GM18499 (cell line): Measurements from ENCODE around the gene USO1.
A peak's percentile ranks its signal among the peaks of the same experiment; 100 is the strongest.
"Not testable (repeated sequence)": the region's sequence is repeated elsewhere in the genome, so short reads cannot be mapped to it uniquely, and the experiment has no call there.

ENCODE experiments used
- ATAC-seq: cut with Tn5 transposase; IDR thresholded peaks from one replicate; pipeline ENCODE4 v1.9.1; 2021; ENCODE audit warnings: moderate number of reproducible peaks; ENCODE audit not compliant: insufficient read depth, unreplicated experiment

USO1 gene, protein sequence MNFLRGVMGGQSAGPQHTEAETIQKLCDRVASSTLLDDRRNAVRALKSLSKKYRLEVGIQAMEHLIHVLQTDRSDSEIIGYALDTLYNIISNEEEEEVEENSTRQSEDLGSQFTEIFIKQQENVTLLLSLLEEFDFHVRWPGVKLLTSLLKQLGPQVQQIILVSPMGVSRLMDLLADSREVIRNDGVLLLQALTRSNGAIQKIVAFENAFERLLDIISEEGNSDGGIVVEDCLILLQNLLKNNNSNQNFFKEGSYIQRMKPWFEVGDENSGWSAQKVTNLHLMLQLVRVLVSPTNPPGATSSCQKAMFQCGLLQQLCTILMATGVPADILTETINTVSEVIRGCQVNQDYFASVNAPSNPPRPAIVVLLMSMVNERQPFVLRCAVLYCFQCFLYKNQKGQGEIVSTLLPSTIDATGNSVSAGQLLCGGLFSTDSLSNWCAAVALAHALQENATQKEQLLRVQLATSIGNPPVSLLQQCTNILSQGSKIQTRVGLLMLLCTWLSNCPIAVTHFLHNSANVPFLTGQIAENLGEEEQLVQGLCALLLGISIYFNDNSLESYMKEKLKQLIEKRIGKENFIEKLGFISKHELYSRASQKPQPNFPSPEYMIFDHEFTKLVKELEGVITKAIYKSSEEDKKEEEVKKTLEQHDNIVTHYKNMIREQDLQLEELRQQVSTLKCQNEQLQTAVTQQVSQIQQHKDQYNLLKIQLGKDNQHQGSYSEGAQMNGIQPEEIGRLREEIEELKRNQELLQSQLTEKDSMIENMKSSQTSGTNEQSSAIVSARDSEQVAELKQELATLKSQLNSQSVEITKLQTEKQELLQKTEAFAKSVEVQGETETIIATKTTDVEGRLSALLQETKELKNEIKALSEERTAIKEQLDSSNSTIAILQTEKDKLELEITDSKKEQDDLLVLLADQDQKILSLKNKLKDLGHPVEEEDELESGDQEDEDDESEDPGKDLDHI

DNA sequence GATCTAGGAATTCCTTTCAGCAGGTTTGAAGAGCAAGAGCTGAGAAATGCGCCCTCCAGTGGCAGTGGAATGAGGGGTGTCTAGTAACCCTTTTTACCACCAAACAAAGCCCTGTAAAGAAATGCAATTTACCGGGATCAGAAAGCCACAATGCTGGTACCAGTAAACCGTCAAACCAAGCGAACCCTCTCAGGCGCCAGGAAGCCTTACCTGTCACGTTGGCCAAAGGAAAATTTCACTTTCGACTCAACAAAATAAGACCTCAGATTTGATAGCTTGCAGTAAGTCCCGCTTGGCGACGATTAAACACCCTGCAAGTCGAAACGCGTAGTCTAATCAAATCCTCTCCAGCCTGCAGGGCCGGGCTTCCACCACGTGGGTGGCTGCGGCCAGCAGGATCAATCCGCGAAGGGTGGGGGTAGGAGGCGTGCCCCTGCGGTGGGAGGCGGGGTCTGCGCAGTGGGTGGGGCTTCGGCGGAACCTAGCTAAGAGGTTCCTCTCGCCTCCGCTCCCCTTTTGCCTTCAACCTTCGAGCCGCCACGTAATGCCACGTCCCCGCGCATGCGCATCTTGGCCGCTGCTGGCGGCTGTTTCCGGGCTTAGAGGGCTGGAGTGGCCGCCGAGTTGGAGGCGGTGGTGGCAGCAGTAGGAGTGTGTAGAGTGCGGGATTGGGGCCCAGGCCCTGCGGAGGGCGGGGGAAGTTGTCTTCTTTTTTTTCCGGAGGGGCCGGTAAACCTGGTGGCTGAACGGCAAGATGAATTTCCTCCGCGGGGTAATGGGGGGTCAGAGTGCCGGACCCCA, at the start of gene USO1:
USO1 (plus strand) TSS at position 512 of the 801 bp plus-strand sequence; CDS start at position 755, 243 bp downstream.
- ATAC-seq = peak; percentile 72

DNA sequence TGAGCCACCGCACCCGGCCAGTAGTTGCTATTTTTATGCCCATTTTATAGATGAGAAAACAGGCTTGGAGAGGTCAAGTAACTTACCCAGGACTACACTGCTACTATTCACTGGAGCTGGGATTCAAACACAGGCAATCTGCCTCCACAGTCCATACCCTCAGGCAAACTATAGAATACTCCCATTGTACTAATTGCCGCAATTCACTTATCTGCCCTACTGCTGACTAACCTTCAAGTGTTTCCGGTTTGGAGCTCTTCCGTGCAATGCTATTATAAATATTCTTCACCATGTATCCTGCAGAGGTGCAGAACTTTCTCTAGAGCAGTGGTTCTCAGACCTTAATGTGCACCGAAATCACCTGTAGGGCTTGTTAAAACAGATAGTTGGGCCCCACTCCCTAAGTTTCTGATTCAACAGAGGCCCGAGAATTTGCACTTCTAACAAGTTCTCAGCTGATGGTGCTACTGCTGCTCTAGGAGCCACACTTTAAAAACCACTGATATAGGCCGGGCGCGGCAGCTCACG, 49.3 kb upstream of the USO1 start:
- no peak for ATAC-seq

DNA sequence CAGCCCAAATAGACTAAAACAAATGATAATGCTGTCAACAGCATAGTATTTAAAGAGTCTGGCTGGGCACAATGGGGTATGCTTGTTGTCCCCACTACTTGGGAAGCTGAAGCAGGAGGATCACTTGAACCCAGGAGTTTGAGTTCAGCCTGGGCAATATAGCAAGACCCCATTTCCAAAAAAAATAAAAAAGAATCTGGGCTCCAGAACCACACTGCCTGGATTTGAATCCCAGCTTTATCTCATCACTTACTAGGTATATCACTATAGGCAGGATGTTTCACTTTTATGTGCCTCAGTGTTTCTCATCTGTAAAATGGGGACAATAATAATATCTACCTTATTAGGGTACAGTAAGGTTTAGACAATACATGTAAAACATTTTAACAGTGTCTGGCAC, 45.9 kb upstream of the USO1 start:
- no peak for ATAC-seq

DNA sequence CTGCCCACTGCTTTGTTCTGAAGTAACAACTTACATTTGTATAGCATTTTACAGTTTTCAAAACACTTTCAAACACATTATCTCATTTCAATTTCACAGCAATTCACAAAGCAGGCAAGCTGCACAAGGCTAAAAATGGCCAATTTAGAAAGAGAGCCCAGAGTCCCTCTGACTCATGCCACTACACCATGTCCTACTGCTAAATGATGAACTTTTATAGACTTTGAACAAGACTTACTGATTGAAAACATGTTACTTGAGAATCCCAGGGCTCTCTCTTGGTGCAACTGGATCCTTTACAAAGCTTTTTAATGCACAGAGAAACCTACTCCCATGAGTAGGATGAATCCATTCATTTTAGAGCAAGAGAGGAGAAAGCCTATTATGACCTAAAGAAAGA, 45.4 kb upstream of the USO1 start:
- ATAC-seq = no peak

DNA sequence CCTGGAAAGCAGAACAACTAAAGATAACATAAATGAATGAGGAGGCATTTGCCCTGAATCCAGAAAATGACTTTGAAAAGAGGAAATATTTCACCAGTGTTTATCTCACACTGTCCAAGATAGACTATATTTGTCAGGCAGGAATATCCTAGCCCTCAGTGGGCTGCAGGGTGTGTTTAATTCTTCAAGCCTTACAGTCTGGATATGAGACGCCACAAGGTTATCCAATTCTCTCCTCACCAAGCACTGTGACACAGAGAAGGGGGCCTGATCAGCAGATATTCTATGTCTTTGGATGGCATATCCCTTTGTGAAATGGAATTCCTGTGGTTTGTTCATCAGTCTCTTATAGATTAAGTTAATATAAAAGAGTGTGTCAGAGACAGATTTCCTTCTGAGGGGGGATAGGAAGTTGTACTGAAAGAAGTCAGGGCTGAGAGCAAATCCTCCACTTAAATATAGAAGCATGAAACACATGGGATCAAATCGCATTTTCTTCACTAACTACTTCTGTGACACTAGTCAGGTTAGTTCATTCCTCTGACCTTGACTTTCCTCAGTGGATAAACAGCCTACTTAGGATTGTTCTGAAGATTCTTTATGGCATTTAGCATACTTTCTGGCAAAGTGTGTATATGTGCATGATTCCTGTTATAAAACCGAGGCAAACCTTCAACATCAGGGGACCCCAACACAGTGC, 44.4 kb upstream of the USO1 start:
- no peak for ATAC-seq

DNA sequence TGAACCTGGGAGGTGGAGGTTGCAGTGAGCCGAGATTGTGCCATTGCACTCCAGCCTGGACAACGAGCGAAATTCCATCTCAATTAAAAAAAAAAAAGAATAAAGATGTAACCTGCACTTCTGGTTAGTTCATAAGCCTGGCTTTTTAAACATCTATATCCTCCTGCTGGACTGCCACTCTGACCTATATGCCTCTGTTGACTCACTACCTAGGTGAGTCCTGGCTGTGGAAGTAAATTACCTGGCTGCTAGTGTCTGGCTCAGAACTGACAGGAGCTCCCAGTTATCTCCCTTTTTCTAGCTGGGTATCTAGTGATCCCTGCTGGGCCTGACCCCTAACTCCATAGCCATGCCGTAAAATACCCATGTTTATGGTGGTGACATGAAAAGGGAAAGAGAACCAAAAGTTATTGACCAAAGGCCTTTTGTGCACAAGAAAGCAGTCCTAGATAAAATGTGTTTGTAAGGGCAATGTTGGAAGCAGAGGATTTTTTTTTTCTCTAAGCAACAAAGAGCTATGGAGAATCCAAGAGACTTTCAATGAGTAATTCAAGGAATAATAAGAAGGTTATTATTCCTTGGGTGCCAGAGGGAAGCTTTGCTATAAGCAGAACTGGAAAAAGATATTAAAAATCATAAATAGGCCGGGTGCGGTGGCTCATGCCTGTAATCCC, 40.8 kb upstream of the USO1 start:
- ATAC-seq = no peak

DNA sequence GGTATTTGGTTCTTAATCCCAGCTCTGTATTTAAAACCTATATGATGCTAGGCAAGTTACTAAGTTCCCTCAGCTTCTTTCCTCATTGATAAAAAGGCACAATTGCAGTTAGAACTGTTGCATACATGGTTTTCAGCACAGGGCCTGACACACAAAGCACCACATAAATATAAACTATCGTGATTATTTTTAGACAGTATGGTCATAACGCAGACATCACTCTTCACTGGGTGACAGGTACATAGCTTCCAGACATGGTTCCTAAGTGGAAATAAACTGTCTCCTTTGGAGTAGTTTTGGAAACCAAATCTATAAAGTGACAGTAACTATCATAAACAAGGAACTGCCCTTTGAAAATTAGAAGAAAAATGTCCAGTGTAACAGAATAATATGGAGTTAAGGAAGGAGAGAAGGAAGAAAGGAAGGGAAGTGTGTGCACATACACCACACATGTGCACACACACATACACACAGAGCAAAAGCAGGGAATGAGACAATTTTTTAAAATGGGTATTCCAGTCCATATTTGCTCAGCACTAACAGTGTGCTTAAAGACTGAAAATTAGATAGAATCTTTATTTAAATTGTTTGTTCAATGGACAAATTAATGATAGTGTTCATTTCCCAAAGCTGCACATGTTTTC, 38.7 kb upstream of the USO1 start:
- ATAC-seq = no peak

DNA sequence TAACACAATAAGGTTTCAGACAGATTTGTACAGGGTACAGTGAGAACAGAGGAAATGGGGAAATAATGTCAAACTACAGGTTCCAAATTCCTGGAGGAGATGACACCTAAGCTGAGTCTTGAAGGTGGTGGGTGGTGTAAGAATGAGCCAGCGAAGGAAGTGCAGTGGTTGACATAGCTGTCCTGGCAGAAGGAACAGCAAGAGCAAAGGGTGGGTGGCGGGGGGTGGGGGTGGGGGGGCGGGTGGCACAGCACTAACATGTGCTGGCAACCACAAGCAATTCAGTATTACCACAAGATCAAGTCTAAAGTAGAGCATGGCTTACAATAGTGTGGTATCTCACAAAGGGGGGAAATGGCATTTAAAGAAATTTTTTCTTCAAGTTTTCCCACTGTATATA, 38.0 kb upstream of the USO1 start:
- ATAC-seq = no peak

DNA sequence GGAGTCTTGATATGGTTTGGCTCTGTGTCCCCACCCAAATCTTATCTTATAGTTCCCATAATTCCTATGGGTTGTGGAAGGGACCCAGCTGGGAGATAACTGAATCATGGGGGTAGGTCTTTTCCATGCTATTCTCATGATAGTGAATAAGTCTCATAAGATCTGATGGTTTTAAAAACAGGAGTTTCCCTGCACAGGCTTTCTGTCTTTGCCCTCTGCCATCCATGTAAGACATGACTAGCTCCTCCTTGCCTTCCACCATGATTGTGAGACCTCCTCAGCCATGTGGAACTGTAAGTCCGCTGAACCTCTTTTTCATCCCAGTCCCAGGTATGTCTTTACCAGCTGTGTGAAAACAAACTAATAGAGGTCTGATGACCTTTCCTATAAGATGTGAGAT, 37.3 kb upstream of the USO1 start:
- ATAC-seq = not testable (repeated sequence)

DNA sequence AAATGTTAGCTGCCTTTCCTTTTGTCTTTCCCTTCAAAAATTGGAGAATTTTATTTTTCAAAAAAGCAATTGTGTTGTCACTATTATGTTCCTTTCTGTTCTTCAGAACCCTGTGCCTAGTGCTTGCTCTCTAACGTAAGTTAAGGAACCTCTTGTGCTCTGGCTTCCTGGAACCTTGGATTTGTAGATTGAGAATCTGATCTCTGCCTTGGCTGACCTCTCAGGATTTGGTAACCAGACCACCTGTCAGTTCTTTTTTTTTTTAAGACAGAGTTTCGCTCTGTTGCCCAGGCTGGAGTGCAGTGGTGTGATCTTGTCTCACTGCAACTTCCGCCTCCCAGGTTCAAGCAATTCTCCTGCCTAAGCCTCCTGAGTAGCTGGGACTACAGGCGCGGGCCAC, 32.3 kb upstream of the USO1 start:
- ATAC-seq = not testable (repeated sequence)

DNA sequence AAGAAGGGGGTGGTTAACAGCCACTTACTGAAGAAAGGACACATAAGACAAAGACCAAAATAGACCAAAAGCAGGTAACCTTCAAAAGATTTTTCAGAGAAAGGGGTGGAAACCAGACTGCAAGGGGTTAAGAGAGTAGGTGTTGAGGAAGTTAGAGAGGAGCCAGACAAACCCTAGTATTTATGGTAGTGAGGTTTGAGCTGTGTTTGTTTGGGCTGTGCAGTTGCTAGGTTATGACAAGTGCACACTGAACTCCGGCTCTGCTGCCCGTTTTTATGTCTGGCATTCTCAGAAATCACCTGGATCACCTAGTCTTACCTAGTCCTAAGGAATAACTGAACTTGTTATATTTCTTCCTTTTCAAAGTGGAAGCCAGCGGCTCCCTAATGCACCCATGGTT, 28.3 kb upstream of the USO1 start:
- no peak for ATAC-seq

DNA sequence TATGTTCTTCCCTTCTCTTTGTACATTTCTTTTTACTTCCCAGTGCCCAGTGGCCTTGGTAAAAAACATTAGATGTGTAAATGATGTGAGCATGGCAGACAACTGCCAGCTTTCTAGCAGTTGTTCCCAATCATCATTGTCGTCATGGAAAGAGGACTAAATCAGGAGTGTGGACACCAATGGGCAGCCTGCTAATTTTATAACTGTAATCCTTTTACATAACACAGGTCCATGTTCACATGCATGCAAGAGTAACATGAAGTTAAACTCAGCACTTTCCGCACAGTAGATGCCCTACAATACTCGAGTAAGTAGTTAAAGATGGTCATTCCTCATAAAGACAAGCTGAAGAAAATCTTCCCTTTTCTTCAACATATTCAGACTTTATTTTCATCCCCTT, 27.8 kb upstream of the USO1 start:
- ATAC-seq = no peak

DNA sequence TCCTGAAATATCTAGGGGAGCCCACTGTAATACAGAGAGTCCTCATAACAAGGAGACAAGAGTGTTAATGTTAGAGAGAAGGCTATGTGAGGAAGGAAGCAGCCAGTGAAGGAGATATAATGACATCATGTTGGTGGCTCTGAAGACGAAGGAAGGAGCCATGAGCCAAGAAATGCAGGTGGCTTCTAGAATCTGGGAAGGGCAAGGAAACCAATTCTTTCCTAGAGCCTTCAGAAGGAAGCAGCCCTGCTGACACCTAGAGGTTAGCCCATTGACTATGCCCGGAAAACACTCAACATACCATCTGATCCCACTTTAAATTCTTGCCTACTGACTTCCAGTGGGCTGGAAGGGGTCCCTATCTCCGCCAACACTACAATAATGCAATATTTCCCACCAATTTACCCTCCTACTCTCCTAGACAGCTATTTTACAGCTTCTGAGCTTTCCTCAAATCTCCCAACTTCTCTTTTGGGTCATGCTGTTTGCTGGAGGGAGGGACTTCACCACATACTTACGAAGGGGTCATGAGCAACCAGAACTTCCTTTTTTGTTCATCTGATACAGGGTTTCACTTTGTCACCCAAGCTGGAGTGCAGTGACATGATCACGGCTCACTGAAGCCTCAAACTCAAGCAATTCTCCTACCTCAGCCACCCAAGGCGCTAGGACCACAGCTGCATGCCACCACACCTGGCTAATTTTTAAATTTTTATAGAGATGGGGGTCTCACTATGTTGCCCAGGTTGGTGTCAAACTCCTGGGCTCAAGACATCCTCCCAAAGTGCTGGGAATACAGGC, 26.0 kb upstream of the USO1 start:
- peak; percentile 87 for ATAC-seq

DNA sequence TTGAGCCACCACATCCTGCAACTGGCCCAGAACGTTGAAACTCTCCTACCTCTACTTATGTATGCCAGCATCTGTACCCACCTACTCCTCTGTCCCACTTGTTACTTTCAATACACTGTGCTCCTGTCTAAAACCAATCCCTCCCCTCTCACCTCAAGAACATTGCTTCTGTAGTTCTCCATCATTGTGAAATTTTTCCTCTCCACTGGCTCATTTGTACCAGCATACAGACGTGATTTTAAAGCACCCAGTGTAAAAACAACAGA, 25.5 kb upstream of the USO1 start:
- peak; percentile 22 for ATAC-seq

DNA sequence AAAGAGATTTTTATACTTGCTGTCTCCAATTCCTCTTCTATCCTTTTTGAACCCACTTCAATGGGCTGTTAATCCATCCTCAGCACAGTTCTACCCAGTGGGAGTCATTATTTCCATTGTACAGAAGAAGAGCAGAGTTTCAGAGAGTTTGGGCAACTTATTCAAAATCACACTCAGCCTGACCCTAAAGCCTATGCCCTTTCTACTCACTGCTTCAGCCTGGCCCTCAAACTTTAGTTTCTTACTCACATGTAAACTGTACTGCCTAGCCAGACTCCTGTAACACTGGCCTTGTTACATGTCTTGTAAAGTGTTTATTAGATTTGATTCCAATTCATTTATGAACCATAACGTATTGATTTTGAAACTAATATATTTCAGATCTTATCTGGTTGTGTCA, 25.1 kb upstream of the USO1 start:
- no peak for ATAC-seq

DNA sequence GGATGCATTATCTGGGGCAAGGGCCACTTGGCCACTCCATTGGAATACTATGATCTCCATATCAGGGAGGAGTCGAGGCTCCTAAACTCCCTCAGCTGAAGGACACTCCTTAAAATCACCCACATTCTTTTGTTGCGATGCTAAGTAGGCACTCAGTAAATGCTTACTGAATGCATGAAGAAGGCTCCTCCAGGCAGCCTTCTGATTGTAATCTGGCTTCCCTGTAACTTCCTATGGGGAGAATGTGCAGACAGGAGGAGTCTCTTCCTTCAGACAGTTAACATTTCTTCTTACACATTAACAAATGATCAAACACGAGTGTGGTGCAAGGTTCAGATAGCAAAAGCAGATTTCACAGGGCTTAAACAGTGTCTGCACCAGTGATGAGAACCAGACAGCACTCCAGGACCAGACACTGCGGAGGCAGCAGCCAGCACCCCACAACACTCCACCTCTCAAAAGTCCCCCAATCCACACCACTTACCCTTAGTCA, 21.4 kb upstream of the USO1 start:
- no peak for ATAC-seq

DNA sequence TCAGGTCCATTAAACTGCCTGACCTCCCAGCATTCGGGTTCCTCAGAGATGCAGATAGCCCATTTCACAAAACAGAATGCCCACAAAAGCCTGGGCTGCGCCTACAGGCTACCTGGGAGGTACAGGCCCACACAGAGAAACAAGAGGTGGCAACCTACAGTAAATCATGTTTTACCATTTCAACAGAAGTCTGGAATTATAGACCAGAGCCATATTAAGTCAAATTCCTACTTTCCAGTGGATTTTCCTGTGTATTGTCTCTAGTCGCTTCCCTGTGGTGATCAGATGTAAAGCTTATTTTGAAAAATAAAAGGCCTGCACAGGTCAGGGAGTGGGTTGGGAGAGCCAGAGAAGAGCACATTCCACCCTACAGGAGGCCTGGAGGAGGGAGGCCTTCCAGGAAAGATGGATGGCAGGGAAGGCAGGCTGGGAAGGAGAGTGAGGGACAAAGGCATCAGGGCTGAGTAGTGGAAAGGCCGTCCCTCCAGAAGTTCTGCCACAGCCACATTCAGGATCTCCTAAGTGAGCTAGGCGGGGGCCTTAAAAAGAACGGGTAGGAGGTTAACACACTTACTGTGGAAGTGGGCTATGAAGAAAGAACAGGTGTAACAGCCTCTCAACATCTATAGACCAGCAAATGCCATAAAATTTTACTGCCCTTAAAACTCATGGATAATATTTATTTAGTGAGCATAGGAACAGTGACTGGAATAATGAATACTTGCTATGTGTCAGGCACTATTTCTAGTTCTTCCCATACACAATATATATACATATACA, 19.0 kb upstream of the USO1 start:
- ATAC-seq = no peak
